ENCODE results near the gene HCCS. TPM values are rescaled to one million over a fixed set of nuclear protein-coding genes. Genes with fewer than 3 reads are reported as not detected.

The HCCS gene
- total and polyA plus RNA-seq, 2 of the 13 experiments (the other 11 are each of a cell fraction or from before 2014, with no cell fraction given): 15.4 to 16.7 TPM

- peak overlapping the region; percentile 67 to 88 (median 86) for H3K4me3 ChIP-seq (replicated peaks in 1 of 3; ENCODE audit: insufficient read depth in 1 of 3, low read depth in 2 of 3, low read length in 3 of 3)
- H3K4me1 ChIP-seq (ENCODE audit: insufficient read depth, low read length): peaks cover 30% of the 10 kb centered on the region
- WGBS (ENCODE audit: low lambda C conversion rate): 19% methylated on average over 4 of the region's 9 CpGs
- no peak for TF ChIP-seq ZC3H13 (CRISPR knock-in tag; IDR thresholded peaks at IDR 0.05)
- TF ChIP-seq KLF15 (CRISPR knock-in tag; IDR thresholded peaks at IDR 0.05; ENCODE audit: borderline replicate concordance): no peak
- TF ChIP-seq HDAC2 (CRISPR knock-in tag; IDR thresholded peaks at IDR 0.05): no peak
- no peak for TF ChIP-seq ZEB1 (IDR thresholded peaks at IDR 0.05; ENCODE audit: insufficient replicate concordance, low read depth)
- TF ChIP-seq KLF6 (CRISPR knock-in tag; IDR thresholded peaks at IDR 0.05): no peak
- TF ChIP-seq TFDP1 (CRISPR knock-in tag; IDR thresholded peaks at IDR 0.05; ENCODE audit: borderline replicate concordance): no peak
- TF ChIP-seq NFE2L2 (IDR thresholded peaks at IDR 0.05; ENCODE audit: low read length): no peak
- TF ChIP-seq RFXANK (CRISPR knock-in tag; IDR thresholded peaks at IDR 0.05): no peak
- TF ChIP-seq AKAP8 (CRISPR knock-in tag; IDR thresholded peaks at IDR 0.05): no peak
- no peak for TF ChIP-seq NFYB (CRISPR knock-in tag; IDR thresholded peaks at IDR 0.05)
- no peak for TF ChIP-seq CSRNP2 (CRISPR knock-in tag; conservative IDR thresholded peaks at IDR 0.05; ENCODE audit: low read depth)
- TF ChIP-seq HNRNPH1 (optimal IDR thresholded peaks at IDR 0.05; ENCODE audit: low read depth, low read length): no peak
- no peak for TF ChIP-seq FOXJ3 (CRISPR knock-in tag; IDR thresholded peaks at IDR 0.05; ENCODE audit: borderline replicate concordance)
- no peak for TF ChIP-seq ESRRA (CRISPR knock-in tag; IDR thresholded peaks at IDR 0.05; ENCODE audit: low read depth)
- TF ChIP-seq ZNF275 (CRISPR knock-in tag; IDR thresholded peaks at IDR 0.05; ENCODE audit: borderline replicate concordance): no peak
- TF ChIP-seq PCBP2 (optimal IDR thresholded peaks at IDR 0.05; ENCODE audit: low read depth, low read length, poor library complexity, severe bottlenecking): no peak
- TF ChIP-seq GABPA (IDR thresholded peaks at IDR 0.05; ENCODE audit: low read depth, low read length): no peak
- no peak for TF ChIP-seq GABPA (CRISPR knock-in tag; IDR thresholded peaks at IDR 0.05; ENCODE audit: low read depth)
- no peak for TF ChIP-seq ZNF230 (CRISPR knock-in tag; IDR thresholded peaks at IDR 0.05)
- TF ChIP-seq RFXAP (CRISPR knock-in tag; IDR thresholded peaks at IDR 0.05; ENCODE audit: borderline replicate concordance): no peak
- no peaks in the 10 kb centered on the region for H4K20me1 ChIP-seq (ENCODE audit: insufficient read depth, low read length)
- ATAC-seq (no peak), FAIRE-seq (no peak), DNase-seq (ENCODE audit: low spot score) (no peak)
- H3K4me2 ChIP-seq (ENCODE audit: low read depth, low read length): peak overlapping the region; percentile 80
- no peak overlapping the region for H2AFZ ChIP-seq (ENCODE audit: low read length)
- peak overlapping the region; percentile 94 for H3K9ac ChIP-seq (ENCODE audit: insufficient read depth, low read depth, low read length)
- no peaks in the 10 kb centered on the region for H3K9me3 ChIP-seq (ENCODE audit: low read length)
- in situ Hi-C loops (cut with HindIII; ENCODE audit: extremely low pct_ligation_motif_present, low pct_unique_long_range_greater_than_20kb): no loop called here
- CTCF ChIA-PET (ENCODE audit: low intra/inter-chr PET ratio, low total read pairs): no interaction called here
- no peaks in the 10 kb centered on the region for H3K27me3 ChIP-seq (ENCODE audit: control insufficient read depth in 1 of 2, insufficient read depth in 2 of 2, low read length in 2 of 2)
- no TSS peak for BruUV-seq (replicated peaks)
- H3K79me2 ChIP-seq (ENCODE audit: insufficient read depth, low read length): peaks cover 17% of the 10 kb centered on the region
- peak overlapping the region; percentile 82 for H3K27ac ChIP-seq (ENCODE audit: extremely low read length, insufficient read depth, low read length)
- intact Hi-C loops (cut with micrococcal nuclease; ENCODE audit: unreplicated experiment): no loop called here
- POLR2A ChIA-PET: interaction anchor here (0.9 kb wide), 1 partner anchor 11 kb away, joined by 3 read pairs; no protein-coding TSS in a partner anchor
- H3K36me3 ChIP-seq (replicated peaks in 1 of 2; ENCODE audit: control insufficient read depth in 1 of 2, insufficient read depth in 2 of 2, low read length in 2 of 2): peaks cover 0 to 23% of the 10 kb centered on the region in 2 experiments; a peak in 3 of 5 replicates
Measured at GRCh38 chrX:11111947-11112346, 815 bp downstream of the HCCS start.

All from HepG2 (cell line).